ENCODE measurements around the gene CCNDBP1. TPM values are rescaled to one million over a fixed set of nuclear protein-coding genes. Genes with fewer than 3 reads are reported as not detected.
"Not testable (repeated sequence)": the region's sequence is repeated elsewhere in the genome, so short reads cannot be mapped to it uniquely, and the experiment has no call there.

Gene CCNDBP1
- total RNA-seq, 1 experiment from 2014 or later: 90.1 TPM

GRCh38 chr15:43193710-43194109, 8.5 kb downstream of the CCNDBP1 start:
- no peak for DNase-seq (ENCODE audit: low read depth)

DNA sequence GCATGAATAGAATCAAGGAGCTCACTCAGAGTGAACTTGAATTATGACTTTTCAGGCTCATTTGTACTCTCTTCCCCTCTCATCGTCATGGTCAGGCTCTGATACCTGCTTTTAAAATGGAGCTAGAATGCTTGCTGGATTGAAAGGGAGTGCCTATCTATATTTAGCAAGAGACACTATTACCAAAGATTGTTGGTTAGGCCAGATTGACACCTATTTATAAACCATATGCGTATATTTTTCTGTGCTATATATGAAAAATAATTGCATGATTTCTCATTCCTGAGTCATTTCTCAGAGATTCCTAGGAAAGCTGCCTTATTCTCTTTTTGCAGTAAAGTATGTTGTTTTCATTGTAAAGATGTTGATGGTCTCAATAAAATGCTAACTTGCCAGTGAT, 9.6 kb downstream of the CCNDBP1 start:
- DNase-seq (ENCODE audit: low read depth): no peak

DNA sequence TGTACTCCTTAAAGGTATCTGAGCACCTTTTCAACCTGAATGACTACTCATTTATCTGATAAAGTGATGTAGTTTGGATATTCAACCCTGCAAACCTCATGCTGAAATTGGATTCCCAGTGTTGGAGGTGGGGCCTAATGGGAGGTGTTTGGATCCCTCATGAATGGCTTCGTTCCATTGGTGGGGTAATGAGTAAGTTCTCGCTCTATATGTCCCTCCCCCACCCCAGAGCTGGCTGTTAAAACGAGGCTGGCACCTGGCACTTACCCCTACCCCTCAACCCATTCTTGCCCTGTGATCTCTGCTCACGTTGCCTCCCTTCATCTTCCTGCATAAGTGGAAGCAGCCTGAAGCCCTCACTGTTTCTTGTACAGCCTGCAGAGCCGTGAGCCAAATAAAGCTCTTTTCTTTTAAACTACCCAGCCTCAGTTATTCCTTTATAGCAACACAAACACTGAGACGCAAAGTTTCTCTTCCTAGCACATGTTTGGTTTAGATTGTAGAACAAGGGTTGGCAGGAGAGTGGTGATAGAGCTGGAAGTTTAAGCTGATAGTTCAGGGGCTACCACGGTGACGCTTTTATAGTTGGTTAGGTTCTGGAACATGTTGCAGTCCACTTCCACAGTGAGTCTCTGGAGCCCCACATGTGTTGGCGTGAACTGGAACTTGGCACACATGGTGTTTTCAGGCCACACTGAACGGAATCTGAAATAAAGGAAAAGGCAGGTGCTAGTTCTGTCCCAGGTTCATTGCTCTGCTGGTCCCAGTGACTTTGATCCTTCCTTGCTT, 11.8 kb downstream of the CCNDBP1 start:
- no peak for DNase-seq (ENCODE audit: low read depth)

- not testable (repeated sequence) for DNase-seq (ENCODE audit: low read depth)
Measured at GRCh38 chr15:43197773-43198172, 12.6 kb downstream of the CCNDBP1 start.

DNA sequence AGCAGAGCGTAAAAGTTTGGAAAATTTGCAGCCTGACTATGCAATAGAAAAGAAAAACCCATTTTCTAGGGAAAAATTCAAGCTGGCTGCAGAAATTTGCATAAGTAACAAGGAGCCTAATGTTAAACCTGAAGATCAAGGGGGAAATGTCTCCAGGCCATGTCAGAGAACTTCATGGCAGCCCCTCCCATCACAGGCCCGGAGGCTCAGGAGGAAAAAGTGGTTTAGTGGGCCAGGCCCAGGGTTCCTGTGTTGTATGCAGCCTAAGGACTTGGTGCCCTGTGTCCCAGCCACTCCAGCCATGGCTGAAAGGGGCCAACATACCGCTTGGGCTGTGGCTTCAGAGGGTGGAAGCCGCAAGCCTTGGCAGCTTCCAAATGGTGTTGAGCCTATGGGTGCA, 13.4 kb downstream of the CCNDBP1 start:
- DNase-seq (ENCODE audit: low read depth): not testable (repeated sequence)

GRCh38 chr15:43198992-43199391, 13.8 kb downstream of the CCNDBP1 start:
- DNase-seq (ENCODE audit: low read depth): no peak

- no peak for DNase-seq (ENCODE audit: low read depth)
Measured at GRCh38 chr15:43199945-43200488, 14.8 kb downstream of the CCNDBP1 start.

DNA sequence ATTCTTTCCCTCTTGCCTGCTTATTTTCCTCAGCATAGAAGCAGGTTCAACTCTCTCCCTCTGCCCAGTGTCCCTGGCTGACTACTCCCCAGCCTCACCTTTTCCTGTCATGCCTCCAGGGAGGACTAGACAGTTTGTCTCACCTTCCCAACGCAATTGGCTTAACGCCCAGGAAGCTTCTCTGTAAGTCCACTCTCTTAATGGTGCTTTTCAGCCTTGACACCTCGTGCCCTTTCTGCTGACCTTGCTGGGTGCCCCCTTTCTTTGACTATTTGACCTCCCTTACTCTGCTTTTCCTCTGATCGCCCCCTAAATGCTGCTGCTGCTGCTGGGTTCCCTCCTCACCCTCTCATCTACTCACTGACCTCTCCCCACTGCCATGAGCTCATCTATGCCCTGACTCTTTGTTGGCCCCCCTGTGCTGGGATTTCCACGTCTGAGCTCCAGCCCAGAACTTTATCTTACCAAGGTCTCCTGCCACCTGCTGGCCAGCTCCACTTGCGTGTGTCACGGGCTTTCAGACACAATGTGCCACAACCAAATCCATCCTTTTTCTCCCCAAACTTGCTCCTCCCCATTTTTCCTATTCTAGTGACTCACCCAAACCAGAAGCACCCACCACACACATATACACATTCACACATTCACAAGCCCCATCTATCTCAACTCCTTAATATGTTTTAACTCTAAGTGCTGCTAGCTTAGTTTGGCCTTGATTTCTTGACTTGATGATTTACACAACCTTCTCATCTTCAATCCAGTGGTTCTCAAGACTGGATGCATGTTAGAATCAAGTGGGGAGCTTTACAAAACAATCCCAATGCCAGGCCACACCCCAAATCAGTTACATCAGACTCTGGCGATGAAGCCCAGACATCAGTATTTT, 19.1 kb downstream of the CCNDBP1 start:
- peak; percentile 75 for DNase-seq (ENCODE audit: low read depth)

- DNase-seq (ENCODE audit: low read depth): no peak
Measured at GRCh38 chr15:43206054-43206453, 20.9 kb downstream of the CCNDBP1 start.

DNA sequence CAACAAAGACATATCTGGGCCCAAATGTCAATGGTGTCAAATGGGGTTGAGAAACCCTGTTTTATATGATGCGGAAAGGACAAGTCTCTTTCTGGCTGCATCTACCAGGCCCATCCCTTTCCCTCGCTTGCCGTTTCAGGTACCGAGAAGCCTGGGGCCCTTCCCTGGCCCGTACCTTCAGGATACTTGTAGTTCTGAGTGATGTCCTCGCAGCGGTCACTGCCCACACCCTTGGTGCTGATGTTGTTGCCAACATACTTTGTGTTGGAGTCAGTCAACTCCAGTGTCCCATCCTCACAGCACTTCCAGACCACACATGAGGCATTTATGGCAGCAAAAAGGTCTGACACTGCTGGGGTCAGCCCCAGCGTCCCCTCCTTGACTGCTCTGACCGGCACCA, 21.8 kb downstream of the CCNDBP1 start:
- no peak for DNase-seq (ENCODE audit: low read depth)

GRCh38 chr15:43208052-43209002, 23.1 kb downstream of the CCNDBP1 start:
- no peak for DNase-seq (ENCODE audit: low read depth)

DNA sequence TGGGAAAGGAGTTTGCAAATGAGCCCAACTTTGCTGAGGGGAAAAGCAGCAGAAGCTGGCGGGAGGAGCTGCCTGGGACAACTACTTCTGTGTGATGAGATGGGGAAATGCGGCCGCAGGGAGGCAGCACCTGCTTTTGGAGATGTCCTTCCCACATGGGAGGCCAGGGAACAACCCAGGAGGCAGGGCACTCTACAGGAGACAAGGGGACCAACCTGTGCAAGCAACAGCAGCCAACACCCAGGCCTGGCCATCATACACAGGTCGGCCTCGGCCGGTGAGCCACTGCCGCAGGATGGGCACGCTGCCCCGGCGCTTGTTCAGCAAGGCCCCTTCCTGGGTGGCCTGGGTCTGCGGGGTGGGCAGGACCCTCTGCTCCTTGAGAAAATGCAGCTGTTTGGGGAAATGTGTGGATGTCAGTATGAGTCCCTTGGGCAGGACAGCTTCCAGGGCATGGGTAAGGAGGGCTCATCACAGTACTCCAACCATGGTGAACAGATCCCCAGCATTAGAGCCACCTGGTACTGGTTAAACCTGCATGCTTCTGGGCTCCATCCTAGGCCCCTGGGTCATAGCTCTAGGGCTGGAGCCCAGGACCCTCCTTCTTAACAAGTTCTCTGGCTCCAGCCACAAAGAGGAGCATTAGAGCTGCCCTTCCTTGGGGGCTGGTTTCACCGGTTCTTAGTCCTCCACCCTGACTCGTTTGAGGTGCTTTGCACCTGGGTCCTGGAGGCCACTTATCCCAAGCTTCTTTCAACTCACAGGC, 24.0 kb downstream of the CCNDBP1 start:
- peak; percentile 13 for DNase-seq (ENCODE audit: low read depth)

DNA sequence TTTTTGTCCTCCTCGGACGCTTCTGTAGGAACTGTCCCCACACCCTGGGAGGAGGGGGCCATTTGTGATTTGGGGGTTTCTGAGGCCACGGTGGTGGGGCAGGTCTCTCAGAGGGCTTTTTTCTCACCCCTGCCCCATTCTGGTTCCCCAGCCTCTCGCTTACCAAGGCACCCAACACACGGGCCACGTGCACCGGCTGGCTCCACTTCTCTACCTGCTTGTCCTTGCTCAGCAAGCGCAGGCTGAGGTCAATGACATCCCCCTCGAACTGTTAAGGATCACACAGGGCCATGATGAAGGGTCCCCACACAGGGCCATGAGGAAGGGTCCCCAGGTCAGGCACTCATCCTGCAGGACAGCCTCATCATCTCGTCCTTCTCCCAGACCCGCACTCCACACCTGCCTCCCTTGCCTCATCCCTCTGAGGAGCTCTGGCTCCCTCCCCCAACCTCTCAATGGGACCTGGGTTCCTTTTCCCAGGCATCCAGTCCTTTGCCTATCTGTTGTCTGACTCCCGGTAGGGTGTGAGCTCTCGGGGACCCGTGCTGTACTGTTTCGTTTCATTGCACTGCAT, 25.1 kb downstream of the CCNDBP1 start:
- DNase-seq (ENCODE audit: low read depth): no peak

DNA sequence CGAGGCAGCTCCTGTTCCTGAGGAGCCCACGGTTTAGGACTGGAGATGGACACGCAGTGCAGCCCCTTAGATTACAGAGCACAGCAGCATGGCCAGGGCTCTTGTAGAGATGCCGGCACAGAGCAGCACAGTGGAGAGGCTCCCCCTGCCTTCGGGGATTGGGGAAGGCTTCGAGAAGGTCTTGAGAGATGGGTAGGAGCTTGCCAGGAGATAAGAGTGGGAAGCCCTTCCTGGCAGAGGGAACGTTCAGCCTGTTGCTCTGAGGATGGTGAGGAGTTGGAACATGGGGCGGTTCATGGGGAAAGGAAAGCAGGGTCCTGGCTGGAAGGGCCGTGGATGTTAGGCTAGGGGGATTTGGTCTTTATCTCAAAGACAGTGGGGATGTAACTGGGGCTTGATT, 25.6 kb downstream of the CCNDBP1 start:
- no peak for DNase-seq (ENCODE audit: low read depth)

GRCh38 chr15:43211224-43211735, 26.1 kb downstream of the CCNDBP1 start:
- no peak for DNase-seq (ENCODE audit: low read depth)

- DNase-seq (ENCODE audit: low read depth): no peak
Measured at GRCh38 chr15:43212299-43212698, 27.1 kb downstream of the CCNDBP1 start.

DNA sequence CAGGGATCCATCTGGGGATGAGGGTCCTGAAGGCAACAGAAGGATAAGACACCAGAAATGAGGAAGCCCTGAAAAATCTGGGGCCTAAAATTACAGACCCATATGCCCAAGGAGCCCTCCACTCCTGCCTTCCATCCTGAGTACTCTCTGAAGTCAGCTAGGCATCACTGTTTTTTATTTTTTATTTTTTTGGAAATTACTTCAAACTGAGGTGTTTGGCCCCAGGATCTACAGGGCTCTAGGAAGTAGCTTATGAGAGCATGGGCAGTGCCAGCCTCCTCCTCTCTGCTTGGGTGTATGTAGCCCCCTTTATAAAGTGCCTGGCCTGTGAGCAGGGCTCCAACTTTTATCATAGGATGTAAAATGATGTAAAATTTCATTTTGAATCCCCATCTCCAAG, 27.7 kb downstream of the CCNDBP1 start:
- DNase-seq (ENCODE audit: low read depth): no peak

DNA sequence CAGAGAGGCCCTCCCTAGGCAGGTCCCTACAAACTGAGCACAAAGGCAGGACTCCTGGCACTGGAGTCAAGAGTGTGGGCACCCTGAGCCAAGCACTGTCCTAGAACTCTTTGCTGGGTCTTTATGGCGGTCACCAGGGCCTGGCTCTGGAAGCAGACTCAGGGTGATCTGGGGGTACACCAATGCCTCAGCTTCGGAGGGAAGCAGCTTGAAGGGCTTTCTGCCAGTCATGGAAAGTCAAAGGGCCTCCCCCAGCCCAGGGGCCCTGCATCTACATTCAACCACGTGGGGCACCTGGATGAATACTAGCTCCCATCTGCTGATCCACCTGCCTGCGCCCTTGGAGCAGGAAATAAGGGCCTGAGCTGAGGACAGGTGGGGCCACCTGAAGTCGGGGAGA, 28.3 kb downstream of the CCNDBP1 start:
- DNase-seq (ENCODE audit: low read depth): no peak

GRCh38 chr15:43214169-43214568, 29.0 kb downstream of the CCNDBP1 start:
- DNase-seq (ENCODE audit: low read depth): no peak

All from RPMI7951 (cell line).